Measurements from ENCODE around the gene WDR38.

- no peak for TF ChIP-seq CTCF (IDR thresholded peaks at IDR 0.05; ENCODE audit: low read depth, low read length, poor library complexity, severe bottlenecking)
- no peak for TF ChIP-seq EZH2phosphoT487 (IDR thresholded peaks at IDR 0.05; ENCODE audit: borderline replicate concordance, low read length)
These were observed 3.5 kb upstream of the WDR38 start for GRCh38 chr9:124849801-124850200.
